DOHH2 (cell line): ENCODE measurements around the gene MTHFR.

Source experiments
- H3F3A ChIP-seq: fragments of 200-600 bp; sonication (generic), shearing (Covaris generic); 2 replicates; pipeline ENCODE4 v1.6.0; 2016; ENCODE audit warnings: antibody characterized with exemption, mild to moderate bottlenecking; ENCODE audit not compliant: control insufficient read depth, insufficient read depth
- H3K27ac ChIP-seq: fragments of 200-600 bp; sonication (generic); 2 replicates; pipeline ENCODE4 v1.5.1; 2014; ENCODE audit warnings: low read depth, mild to moderate bottlenecking, low read length, moderate library complexity
- H3K27me3 ChIP-seq: fragments of 200-600 bp; sonication (generic); 2 replicates; pipeline ENCODE4 v1.6.1; 2014; ENCODE audit warnings: mild to moderate bottlenecking, low read length, mixed read lengths; ENCODE audit not compliant: control insufficient read depth
- H3K36me3 ChIP-seq: fragments of 200-600 bp; sonication (generic); 2 replicates; pipeline ENCODE4 v1.6.1; 2014; ENCODE audit warnings: mild to moderate bottlenecking, low read length, moderate library complexity, mixed read lengths; ENCODE audit not compliant: control insufficient read depth
- H3K4me1 ChIP-seq: fragments of 200-600 bp; sonication (generic); 2 replicates; pipeline ENCODE4 v1.6.1; 2014; ENCODE audit warnings: mild to moderate bottlenecking, low read length, mixed read lengths; ENCODE audit not compliant: control insufficient read depth
- H3K4me2 ChIP-seq: fragments of 200-600 bp; sonication (generic); 2 replicates; pipeline ENCODE4 v1.6.0; 2014; ENCODE audit warnings: mild to moderate bottlenecking, low read length, moderate library complexity
- H3K4me3 ChIP-seq: fragments of 200-600 bp; sonication (generic); 2 replicates; pipeline ENCODE4 v1.5.1; 2014; ENCODE audit warnings: mild to moderate bottlenecking, low read length, mixed read lengths
- H3K79me2 ChIP-seq: fragments of 200-600 bp; sonication (generic); 2 replicates; pipeline ENCODE4 v1.6.1; 2014; ENCODE audit warnings: mild to moderate bottlenecking, low read length, mixed read lengths; ENCODE audit not compliant: control insufficient read depth
- H3K9me2 ChIP-seq: fragments of 200-600 bp; sonication (generic); replicated peaks from 2 replicates; pipeline ENCODE4 v1.6.1; 2014; ENCODE audit warnings: mild to moderate bottlenecking, low read length, mixed read lengths; ENCODE audit not compliant: control insufficient read depth
- H3K9me3 ChIP-seq: fragments of 200-600 bp; sonication (generic); 2 replicates; pipeline ENCODE4 v1.6.1; 2014; ENCODE audit warnings: antibody characterized with exemption, low read length, mixed read lengths; ENCODE audit not compliant: control insufficient read depth, insufficient read depth
- H4K20me1 ChIP-seq: fragments of 200-600 bp; sonication (generic); 2 replicates; pipeline ENCODE4 v1.6.0; 2014; ENCODE audit warnings: low read depth, mild to moderate bottlenecking, antibody characterized with exemption, low read length, moderate library complexity; ENCODE audit not compliant: control insufficient read depth, insufficient read depth
- CTCF ChIP-seq: fragments of 200-600 bp; sonication (generic); IDR thresholded peaks from one replicate; pipeline ENCODE4 v1.5.1; 2014; ENCODE audit warnings: antibody characterized with exemption, mild to moderate bottlenecking, low read depth, low read length; ENCODE audit not compliant: poor library complexity, severe bottlenecking
- EZH2phosphoT487 ChIP-seq: fragments of 200-600 bp; sonication (generic); IDR thresholded peaks from 2 replicates; pipeline ENCODE4 v1.6.1; 2017; ENCODE audit warnings: borderline replicate concordance, mild to moderate bottlenecking, antibody characterized with exemption, low read length, moderate library complexity, mixed read lengths

MTHFR gene

GRCh38 chr1:11790101-11790879, 15.5 kb downstream of the MTHFR start:
- H3K9me3 ChIP-seq: no peaks in the 10 kb centered on the region
- no peaks in the 10 kb centered on the region for H3K27me3 ChIP-seq
- peaks cover 38% of the 10 kb centered on the region for H3K36me3 ChIP-seq
- H4K20me1 ChIP-seq: no peaks in the 10 kb centered on the region
- no peaks in the 10 kb centered on the region for H3K9me2 ChIP-seq
- H3K4me3 ChIP-seq: no peak overlapping the region
- H3K4me1 ChIP-seq: peaks cover 27% of the 10 kb centered on the region
- H3K4me2 ChIP-seq: no peak overlapping the region
- H3K79me2 ChIP-seq: no peaks in the 10 kb centered on the region
- H3F3A ChIP-seq: peaks cover 9% of the 10 kb centered on the region
- no peak overlapping the region for H3K27ac ChIP-seq
- TF ChIP-seq CTCF: no peak
- TF ChIP-seq EZH2phosphoT487: no peak

GRCh38 chr1:11789126-11790067, 16.4 kb downstream of the MTHFR start:
- TF ChIP-seq CTCF (no peak), EZH2phosphoT487 (no peak)

GRCh38 chr1:11788549-11789053, 17.2 kb downstream of the MTHFR start:
- Histone ChIP-seq H3K4me3 (no peak overlapping the region), H3K9me2 (no peaks in the 10 kb centered on the region), H4K20me1 (no peaks in the 10 kb centered on the region), H3K27ac (no peak overlapping the region), H3K4me1 (peaks cover 35% of the 10 kb centered on the region), H3K79me2 (no peaks in the 10 kb centered on the region), H3F3A (peaks cover 9% of the 10 kb centered on the region), H3K9me3 (no peaks in the 10 kb centered on the region), H3K4me2 (no peak overlapping the region), H3K27me3 (no peaks in the 10 kb centered on the region), H3K36me3 (peaks cover 21% of the 10 kb centered on the region; the same call in 1 of the 2 replicates)
- TF ChIP-seq EZH2phosphoT487 (no peak), CTCF (no peak)

More at GRCh38 chr1:11789126-11790067, 16.4 kb downstream of the MTHFR start:
- peaks cover 9% of the 10 kb centered on the region for H3F3A ChIP-seq
- H3K9me3 ChIP-seq: no peaks in the 10 kb centered on the region
- no peaks in the 10 kb centered on the region for H3K27me3 ChIP-seq
- H3K4me3 ChIP-seq: no peak overlapping the region
- H3K27ac ChIP-seq: no peak overlapping the region
- no peaks in the 10 kb centered on the region for H4K20me1 ChIP-seq
- no peak overlapping the region for H3K4me2 ChIP-seq
- H3K36me3 ChIP-seq: peaks cover 29% of the 10 kb centered on the region; the same call in 1 of the 2 replicates
- no peaks in the 10 kb centered on the region for H3K9me2 ChIP-seq
- H3K4me1 ChIP-seq: peaks cover 35% of the 10 kb centered on the region
- no peaks in the 10 kb centered on the region for H3K79me2 ChIP-seq
